Cardiac muscle cell (in vitro differentiated cells and primary cell): ENCODE measurements around the gene MYH9. TPM values are rescaled to one million over a fixed set of nuclear protein-coding genes. Genes with fewer than 3 reads are reported as not detected.
A peak's percentile ranks its signal among the peaks of the same experiment; 100 is the strongest.
"Not testable (repeated sequence)": the region's sequence is repeated elsewhere in the genome, so short reads cannot be mapped to it uniquely, and the experiment has no call there.

Source experiments
- DNase-seq, 2 donors: peaks; one replicate each; pipeline versions ENCODE4 v3.0.0 to v3.0.0-alpha.2; 2010 to 2017; ENCODE audit warnings: low read depth in 1 of 2, low spot score in 1 of 2
- H3K27ac ChIP-seq: fragments of 200-600 bp; sonication (generic); 2 replicates; pipeline ENCODE4 v1.5.1; 2016
- H3K27me3 ChIP-seq: fragments of 200-600 bp; sonication (generic); 2 replicates; pipeline ENCODE4 v1.6.0; 2016; ENCODE audit warnings: control low read depth
- H3K36me3 ChIP-seq: fragments of 200-600 bp; sonication (generic); 2 replicates; pipeline ENCODE4 v1.5.1; 2016; ENCODE audit warnings: control low read depth
- H3K4me1 ChIP-seq: fragments of 200-600 bp; sonication (generic); 2 replicates; pipeline ENCODE4 v1.8.1; 2017; ENCODE audit warnings: low read depth, mild to moderate bottlenecking, mixed run types
- H3K4me3 ChIP-seq: fragments of 200-600 bp; sonication (generic); 2 replicates; pipeline ENCODE4 v1.5.1; 2016; ENCODE audit warnings: mild to moderate bottlenecking
- H3K9me3 ChIP-seq: fragments of 200-600 bp; sonication (generic); 2 replicates; pipeline ENCODE4 v1.5.1; 2017; ENCODE audit warnings: low read depth, mild to moderate bottlenecking, control low read depth
- CTCF ChIP-seq: IDR thresholded peaks from 2 replicates; pipeline ENCODE4 v1.5.1; 2012; ENCODE audit warnings: low read depth, mild to moderate bottlenecking, low read length
- polyA plus RNA-seq: library from polyadenylated mRNA; unstranded; fragments of >200 nt; fragmentation: Nextera tagmentation; extraction: Ambion mirVana; gene quantifications from 2 replicates; pipeline ENCODE4 v1.2.1, GENCODE V29; 2016
- total RNA-seq: library from RNA; depleted of rRNA; stranded (reverse); fragments of >200 nt; gene quantifications from 2 replicates; pipeline ENCODE4 v1.2.3, GENCODE V29; 2016

MYH9 gene
- total and polyA plus RNA-seq, 2 experiments from 2014 or later, result 88.7 to 174 TPM

- DNase-seq, result peak in 1 of 2 donors; percentile 49
- no peaks in the 10 kb centered on the region for H3K9me3 ChIP-seq
- peaks cover 21% of the 10 kb centered on the region for H3K36me3 ChIP-seq
- H3K27me3 ChIP-seq, result no peaks in the 10 kb centered on the region
- H3K4me3 ChIP-seq, result no peak overlapping the region
- no peak overlapping the region for H3K27ac ChIP-seq
- no peak for TF ChIP-seq CTCF
- no peaks in the 10 kb centered on the region for H3K4me1 ChIP-seq
Observed at GRCh38 chr22:36279219-36279666, 108.5 kb downstream of the MYH9 start.

GRCh38 chr22:36277482-36278291 lies 110.1 kb downstream of the MYH9 start:
- H3K4me3 ChIP-seq, result no peak overlapping the region
- no peak overlapping the region for H3K27ac ChIP-seq
- H3K4me1 ChIP-seq, result no peaks in the 10 kb centered on the region
- H3K36me3 ChIP-seq, result peaks cover 14% of the 10 kb centered on the region
- no peaks in the 10 kb centered on the region for H3K27me3 ChIP-seq
- DNase-seq, result peak; percentile 66 to 73
- peak; percentile 77 for TF ChIP-seq CTCF
- no peaks in the 10 kb centered on the region for H3K9me3 ChIP-seq

GRCh38 chr22:36274531-36274930 lies 113.2 kb downstream of the MYH9 start:
- DNase-seq, result no peak
- H3K27me3 ChIP-seq, result no peaks in the 10 kb centered on the region
- H3K4me3 ChIP-seq, result no peak overlapping the region
- no peak overlapping the region for H3K27ac ChIP-seq
- no peaks in the 10 kb centered on the region for H3K36me3 ChIP-seq
- no peaks in the 10 kb centered on the region for H3K9me3 ChIP-seq
- no peak for TF ChIP-seq CTCF
- no peaks in the 10 kb centered on the region for H3K4me1 ChIP-seq

GRCh38 chr22:36271951-36272350 lies 115.8 kb downstream of the MYH9 start:
- not testable (repeated sequence) for DNase-seq, H3K27ac ChIP-seq, H3K36me3 ChIP-seq, H3K9me3 ChIP-seq, H3K27me3 ChIP-seq, H3K4me3 ChIP-seq, H3K4me1 ChIP-seq

- H3K36me3 ChIP-seq, H3K27me3 ChIP-seq, DNase-seq, H3K9me3 ChIP-seq, H3K4me3 ChIP-seq, H3K27ac ChIP-seq, H3K4me1 ChIP-seq: not testable (repeated sequence)
Observed at GRCh38 chr22:36271231-36271630, 116.5 kb downstream of the MYH9 start.

- Histone ChIP-seq H3K27me3 (no peaks in the 10 kb centered on the region), H3K4me1 (no peaks in the 10 kb centered on the region), H3K36me3 (no peaks in the 10 kb centered on the region), H3K9me3 (no peaks in the 10 kb centered on the region), H3K4me3 (no peak overlapping the region), H3K27ac (no peak overlapping the region)
- DNase-seq, result no peak
- no peak for TF ChIP-seq CTCF
Observed at GRCh38 chr22:36267896-36268485, 119.8 kb downstream of the MYH9 start.
